Stomach (tissue), 4 donors: ENCODE data around the gene PLCL2.

ENCODE experiments used
- CTCF ChIP-seq, 7 experiments: fragments of 450-650 bp in 4 of 7; fragments of 200-600 bp in 3 of 7; sonication (generic) in 3 of 7; IDR thresholded peaks; one replicate each; pipeline ENCODE4 v1.5.1; 2016 to 2019; ENCODE audit warnings: antibody characterized with exemption in 7 of 7, control low read depth in 2 of 7, mild to moderate bottlenecking in 1 of 7
- EP300 ChIP-seq: sonication (generic); formaldehyde crosslinking; IDR thresholded peaks from one replicate; pipeline ENCODE4 v1.6.1; 2017; ENCODE audit warnings: antibody characterized with exemption
- POLR2A ChIP-seq, 4 donors: fragments of 450-650 bp; IDR thresholded peaks; one replicate each; pipeline ENCODE4 v1.6.1; 2016; ENCODE audit warnings: antibody characterized with exemption in 4 of 4, control low read depth in 2 of 4, mild to moderate bottlenecking in 1 of 4, moderate library complexity in 1 of 4

GRCh38 chr3:17079933-17080332 lies 195.2 kb downstream of the PLCL2 start:
- TF ChIP-seq CTCF (IDR thresholded peaks at IDR 0.05) = no peak
- no peak for TF ChIP-seq EP300
- no peak for TF ChIP-seq POLR2A (IDR thresholded peaks at IDR 0.05)
